Stimulated activated CD8-positive, alpha-beta memory T cell treated with anti-CD3 and anti-CD28 coated beads, Interleukin-15, amount 100 ng/mL, for 24 hours (primary cell): ENCODE results near the gene RBFA.

Source experiments
- DNase-seq: peaks from one replicate; pipeline ENCODE4 v3.0.0-alpha.2; 2020; ENCODE audit warnings: low read depth

The RBFA gene

DNA sequence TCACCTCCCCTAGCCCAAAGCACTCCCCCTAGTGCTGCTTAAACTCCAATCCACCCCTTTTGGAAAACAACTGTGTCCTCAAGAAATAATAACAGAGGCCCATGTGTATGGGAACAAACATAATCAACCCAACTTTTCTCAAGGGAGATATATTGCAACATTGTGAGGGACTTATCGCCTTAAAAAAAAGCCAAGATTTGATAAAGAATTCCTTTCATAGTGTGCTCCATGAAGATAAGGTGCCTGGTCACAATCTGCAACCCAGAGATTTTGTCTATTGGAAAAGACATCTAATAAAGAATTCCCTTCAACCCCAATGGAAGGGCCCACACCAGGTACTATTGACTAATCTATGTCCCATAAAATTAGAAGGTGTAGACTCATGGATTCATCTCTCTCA lies 4.5 kb upstream of the RBFA start:
- DNase-seq, result no peak

DNA sequence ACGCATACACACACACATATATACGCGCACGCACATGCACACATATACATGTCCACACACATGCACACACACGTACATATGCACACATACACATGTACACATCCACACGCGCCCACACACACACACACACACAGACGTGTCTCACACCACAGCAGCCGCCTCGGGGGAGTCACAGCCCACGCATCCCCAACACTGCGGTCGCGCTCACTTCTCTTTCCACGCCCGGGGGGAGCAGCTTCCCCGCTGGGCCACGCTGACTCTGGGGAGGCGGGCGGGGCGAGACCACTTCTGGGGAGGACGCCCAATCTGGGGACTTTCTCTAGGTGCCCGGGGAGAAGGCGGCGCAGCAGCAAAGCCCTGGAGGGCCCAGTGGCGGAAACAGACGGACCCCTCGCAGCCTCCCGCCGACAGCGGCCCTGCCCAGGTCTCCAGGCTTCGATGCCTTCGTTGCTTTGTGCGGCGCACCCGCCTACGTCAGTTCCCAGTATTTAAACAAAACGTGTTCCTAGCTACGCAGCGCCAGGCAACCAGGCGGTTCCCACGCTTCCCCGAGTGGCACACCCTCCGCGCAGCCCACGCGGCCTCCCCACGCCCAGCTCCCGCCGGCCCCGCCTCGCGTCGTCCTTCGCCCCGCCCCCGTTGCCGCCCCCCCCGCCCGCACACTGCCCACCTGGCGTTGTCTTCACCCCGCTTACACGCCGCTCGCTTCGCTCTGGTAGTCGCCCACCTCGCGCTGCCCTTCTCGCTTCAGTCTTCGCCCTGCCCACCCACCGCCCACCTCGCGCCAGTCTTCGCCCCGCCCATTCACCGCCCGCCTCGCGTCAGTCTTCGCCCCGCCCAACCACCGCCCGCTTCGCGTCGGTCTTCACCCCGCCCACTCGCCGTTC lies 810 bp upstream of the RBFA start:
- no peak for DNase-seq

DNA sequence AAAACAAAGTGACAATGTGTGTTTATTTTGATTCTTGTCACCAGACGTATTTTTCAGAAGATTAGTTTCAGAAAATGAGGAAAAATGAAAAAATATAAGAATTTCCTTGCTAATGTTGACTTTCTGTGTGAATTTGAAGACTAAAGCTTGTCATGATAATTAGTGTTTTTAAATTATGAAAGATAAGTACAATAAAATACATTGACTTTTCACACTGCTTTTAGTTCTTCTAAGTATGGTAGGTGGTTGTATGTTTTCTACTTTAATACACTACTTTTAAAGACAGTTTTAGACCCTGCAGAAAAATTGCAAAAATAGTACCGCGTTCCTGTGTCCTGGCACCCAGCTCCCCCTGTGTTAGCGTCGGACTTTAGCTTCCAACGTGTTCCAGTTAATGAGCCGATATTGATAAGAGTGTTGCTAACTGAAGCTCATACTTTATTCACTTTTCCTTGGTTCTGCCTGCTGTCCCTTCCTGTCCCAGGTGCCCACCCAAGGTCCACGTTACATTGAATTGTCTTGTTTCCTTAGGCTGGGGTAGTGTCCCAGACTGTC lies 695 bp downstream of the RBFA start:
- DNase-seq, result no peak

DNA sequence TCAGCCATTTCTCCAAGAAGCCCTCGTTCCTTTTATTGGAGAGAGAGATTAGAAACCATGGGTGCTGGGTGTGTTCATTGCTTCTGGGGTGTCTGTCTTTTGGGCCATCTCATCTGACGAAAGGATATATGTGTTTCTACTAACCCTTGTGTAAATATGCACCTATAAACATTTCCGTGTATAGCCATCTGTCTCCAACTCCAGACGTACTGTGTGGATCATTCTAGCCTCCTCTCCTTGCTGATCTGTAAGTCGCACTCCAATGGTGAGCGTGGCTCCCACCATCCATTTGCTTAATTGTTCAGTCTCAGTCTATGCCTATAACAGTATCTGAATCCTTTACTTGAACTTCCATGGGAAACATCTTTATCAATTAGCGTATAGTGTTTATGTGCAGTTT lies 1.8 kb downstream of the RBFA start:
- no peak for DNase-seq

DNA sequence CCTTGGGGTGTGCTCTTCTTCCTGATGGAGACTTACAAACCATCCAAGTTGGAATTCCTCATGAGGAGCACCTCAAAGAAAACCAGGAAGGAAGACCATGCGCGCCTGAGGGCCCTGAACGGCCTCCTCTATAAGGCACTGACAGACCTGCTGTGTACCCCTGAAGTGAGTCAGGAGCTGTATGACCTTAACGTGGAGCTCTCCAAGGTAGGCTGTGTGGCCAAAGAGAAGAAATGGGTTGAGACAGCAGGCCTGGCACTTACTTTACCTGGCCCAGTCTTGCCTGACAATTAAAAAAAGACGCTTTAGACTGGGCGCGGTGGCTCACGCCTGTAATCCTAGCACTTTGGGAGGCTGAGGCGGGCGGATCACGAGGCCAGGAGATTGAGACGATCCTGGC lies 3.1 kb downstream of the RBFA start:
- DNase-seq, result no peak

DNA sequence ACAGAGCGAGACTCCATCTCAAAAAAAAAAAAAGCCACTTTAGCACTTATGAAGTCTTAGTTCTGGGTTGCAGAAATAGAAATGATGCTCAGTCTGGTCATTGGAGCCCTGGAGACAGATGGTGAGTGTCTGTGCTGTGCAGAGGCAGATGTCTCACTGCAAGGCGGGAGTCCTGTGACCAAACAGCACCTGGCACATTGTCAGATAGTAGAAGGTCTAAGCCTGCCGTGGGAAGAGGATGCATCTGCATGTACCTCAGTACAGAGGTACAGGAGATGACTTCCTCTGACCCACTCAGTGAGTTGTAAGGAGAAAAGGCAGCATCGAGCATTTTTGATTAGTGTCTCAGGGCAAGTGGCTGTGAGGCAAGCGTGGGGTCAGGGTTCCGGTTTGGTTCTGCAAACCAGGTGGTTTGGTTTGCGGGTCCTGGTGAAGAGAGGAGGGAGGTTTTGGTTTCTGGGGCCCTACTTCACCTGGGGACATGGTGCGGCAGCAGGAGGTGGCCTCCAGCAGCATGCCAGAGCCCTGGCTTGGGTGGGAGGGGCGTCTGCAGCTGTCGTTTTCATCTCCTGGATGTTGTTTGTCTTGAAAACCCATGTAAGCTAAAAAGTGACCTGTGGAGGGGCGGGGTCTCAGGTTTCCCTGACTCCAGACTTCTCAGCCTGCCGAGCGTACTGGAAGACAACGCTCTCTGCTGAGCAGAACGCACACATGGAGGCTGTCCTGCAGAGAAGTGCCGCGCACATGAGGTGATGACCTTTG lies 3.8 kb downstream of the RBFA start:
- no peak for DNase-seq

DNA sequence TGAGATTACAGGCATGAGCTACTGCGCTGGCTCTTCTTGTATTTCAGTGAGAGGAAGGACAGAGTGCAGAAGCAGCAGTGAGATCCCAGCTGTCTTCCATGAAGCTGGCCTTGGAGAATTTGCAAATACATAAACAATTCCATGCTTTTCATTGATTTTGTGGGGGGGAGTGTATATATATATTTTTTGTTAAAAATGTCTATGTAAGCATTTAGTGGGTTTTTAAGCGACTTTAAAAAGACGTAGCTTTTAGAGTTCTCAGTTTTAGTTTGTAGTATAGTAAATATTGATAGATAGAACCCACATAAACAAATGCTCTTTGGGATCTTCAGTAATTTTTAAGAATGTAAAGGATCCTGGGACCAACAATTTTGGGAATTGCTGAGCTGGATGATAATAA lies 6.3 kb downstream of the RBFA start:
- no peak for DNase-seq

DNA sequence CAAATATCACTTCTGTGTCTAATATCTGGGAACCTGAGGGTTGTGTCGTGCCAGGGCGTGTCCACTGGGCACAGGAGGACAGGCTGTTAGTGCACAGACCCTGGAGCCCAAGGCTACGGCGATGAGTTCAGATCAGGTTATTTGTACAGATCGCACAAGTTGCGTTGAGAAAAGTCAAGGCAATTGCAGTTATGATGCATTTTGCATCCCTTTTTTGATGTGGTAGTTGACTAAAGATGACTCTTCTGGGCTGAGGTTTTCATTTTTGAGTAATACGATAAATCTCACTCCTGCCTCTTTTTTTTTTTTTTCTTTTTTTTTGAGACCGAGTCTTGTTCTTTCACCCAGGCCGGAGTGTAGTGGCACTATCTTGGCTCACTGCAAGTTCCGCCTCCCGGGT lies 7.2 kb downstream of the RBFA start:
- DNase-seq, result no peak

DNA sequence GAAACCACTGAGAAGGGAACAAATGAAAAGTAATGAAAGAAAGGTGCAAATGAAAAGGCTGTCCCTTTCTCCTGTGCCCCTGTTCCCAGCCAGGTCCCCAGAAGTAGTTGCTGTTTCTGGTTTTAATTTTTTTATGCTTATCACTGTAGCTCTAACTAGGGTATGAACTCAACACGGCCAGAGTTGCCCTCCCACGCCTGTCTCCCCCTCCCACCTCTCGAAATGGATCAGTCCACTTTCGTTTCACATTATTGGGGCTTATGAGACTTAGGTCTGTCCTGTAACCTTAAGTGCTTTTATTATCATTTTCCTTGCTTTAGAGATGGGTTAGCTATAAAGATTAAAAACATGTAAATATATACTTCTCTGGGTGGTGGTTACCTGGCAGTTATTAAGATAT lies 8.6 kb downstream of the RBFA start:
- DNase-seq, result no peak

DNA sequence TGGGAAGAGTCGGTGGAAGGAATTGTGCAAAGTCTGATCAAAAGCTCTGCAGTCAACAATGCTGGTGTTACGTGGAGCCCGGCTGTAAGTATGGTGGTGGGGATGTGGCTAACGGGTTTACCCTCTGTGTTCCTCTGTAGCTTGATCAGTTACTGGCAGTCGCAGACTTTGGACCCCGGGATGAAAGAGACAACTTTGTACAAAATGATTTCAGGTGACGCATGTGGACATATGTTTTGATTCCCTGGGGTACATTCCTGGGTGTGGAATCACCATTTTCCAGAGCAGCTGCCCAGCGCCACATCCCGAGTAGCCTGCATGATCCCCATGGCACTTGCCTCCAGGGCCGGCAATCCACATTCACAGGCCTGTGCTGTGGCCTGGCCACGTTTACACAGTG lies 9.8 kb downstream of the RBFA start:
- DNase-seq, result no peak

DNA sequence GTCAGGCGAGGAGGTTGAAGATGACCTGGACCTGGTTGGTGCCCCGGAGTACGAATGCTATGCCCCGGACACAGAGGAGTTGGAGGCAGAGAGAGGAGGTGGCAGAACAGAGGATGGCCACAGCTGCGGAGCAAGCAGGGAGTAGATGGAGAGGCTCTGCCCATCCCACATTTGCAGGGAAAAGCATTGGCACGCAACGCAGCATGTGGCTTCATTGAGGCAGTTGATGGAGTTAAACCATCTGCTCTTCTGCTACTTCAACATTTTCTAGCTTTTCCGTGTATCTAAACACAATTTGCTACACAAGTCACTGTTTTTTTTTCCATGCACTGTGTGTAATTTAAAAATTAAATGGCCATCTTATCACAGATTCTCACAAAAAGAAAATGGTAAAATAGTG lies 11.8 kb downstream of the RBFA start:
- no peak for DNase-seq

DNA sequence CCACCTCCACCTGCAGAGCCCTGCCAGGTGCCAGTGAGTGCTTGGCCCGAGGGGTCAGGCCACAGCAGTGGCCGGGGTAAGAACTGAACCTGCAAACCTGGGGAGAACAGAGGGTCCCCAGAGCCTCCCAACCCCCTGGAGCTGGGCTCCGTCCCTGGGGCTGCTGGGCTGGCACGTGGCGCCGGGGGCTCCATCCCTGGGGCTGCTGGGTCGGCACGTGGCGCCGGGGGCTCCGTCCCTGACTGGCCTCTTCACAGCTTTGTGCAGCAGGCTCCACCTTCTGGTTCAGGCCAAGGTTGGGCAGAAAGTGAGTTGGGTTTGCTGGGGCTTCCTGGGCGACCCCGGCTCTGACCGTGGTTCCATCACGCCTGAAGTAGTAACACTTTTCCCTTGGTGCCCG lies 12.2 kb downstream of the RBFA start:
- DNase-seq, result no peak

DNA sequence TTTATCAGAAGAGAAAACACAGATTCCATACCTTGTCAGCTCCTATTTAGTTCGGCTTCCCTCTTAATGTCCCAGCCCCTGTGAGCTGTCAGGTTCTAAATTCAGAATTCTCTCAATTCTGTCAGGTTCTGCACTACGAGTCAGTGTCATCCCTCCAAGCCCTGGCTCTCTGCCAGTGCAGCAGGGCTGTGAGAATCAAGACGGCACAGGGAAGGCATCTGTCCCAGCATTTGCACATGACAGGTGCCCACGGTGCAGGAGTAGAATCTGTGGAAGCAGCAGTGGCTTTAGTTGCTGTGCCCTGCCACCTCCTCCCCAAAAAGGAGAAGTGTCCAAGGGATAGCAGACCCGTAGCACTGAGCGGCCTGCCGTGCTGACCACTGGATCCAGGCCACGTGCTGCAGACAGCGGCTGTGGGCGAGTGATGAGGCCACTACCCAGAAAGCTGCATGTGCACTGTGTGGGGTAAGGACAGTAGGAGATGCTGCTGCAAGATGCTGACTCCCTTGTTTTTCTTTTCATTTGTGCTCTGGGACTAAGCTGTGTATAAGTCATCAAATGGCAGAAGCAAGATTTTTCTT lies 12.8 kb downstream of the RBFA start:
- DNase-seq, result no peak

DNA sequence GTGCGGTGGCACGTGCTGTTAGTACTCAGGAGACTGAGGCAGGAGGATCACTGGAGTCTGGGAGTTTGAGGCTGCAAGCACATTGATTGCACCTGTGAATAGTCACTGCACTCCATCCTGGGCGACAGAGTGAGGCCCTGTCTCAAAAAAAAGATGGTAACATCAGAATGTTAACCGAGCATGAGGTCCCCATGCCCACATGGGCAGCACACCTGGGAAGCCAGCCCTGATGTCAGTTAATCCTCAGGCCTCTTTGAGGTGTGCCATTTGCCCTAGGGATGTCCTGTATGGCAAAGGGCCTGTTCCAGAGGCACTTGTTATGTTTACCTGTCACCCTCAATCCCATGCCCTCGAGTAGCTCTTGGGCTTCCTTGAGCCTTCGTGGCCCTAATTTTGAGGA lies 16.6 kb downstream of the RBFA start:
- DNase-seq, result no peak

DNA sequence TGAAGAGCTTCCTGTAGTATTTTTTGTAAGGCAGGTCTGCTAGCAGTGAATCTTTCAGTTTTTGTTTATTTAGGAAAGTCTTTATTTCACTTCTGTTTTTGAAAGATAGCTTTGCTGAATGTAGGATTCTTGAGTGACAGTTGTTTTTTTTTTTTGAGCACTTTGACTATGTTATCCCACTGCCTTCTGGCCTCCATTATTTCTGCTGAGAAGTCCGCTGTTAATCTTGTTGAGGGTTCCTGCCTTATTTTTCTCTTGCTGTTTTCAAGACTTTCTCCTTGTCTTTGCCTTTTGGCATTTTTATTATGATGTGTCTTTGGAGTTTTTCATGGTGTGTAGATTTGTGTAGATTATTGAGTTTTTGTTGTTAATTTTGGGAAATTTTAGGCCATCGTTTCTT lies 21.9 kb downstream of the RBFA start:
- no peak for DNase-seq

DNA sequence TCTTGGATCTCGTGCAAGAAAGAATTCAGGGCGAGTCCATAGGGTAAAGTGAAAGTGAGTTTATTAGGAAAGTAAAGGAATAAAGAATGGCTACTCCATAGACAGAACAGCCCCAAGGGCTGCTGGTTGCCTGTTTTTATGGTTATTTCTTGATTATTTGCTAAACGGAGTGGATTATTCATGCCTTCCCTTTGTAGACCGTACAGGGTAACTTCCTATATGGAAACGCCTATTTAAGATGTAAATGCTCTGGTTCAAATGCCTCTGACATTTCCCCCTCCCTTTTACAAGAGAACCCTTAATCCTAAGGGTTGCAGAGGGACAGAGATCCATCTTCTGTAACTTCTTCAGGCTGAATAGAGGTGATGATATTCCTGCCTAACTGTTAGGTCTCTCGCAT lies 25.7 kb downstream of the RBFA start:
- no peak for DNase-seq

DNA sequence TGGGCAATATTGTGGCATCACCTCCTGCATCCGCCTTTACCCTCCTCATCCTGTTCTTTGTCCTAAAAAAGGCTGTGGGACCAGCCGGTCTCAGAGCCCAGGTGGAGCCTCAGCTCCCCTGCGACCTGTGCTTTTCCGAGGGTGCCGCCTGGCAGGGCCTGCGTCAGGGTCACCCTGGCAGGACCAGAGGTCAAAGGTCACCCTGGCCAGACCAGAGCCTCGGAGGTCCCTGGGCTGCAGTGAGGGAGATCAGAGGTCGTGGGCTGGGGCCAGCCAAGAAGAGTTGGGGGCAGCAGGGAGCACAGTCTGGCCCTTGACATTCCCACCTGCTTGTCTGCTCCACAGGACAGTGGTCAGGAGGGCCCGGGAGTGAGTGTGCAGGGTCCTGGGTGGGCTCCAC lies 31.5 kb downstream of the RBFA start:
- DNase-seq, result no peak

DNA sequence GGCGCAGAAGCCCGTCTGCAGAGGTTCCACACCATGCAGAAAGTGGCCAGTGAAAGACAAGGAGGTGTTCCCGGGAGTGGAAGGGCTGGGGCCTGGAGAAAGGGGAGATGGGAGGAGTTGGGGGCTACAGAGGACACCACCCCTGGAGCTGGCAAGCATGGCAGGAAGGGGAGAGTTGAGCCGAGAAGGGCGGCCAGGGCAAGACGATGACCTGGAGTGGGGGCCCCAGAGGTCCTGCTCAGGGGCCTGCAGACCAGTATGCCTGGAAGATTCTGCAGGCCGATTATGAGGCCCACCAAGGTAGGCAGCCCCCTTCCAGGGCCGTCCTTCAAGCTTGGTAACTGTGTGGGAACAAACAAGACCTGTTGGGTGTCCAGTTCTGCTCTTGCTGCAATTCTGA lies 33.1 kb downstream of the RBFA start:
- DNase-seq, result no peak

DNA sequence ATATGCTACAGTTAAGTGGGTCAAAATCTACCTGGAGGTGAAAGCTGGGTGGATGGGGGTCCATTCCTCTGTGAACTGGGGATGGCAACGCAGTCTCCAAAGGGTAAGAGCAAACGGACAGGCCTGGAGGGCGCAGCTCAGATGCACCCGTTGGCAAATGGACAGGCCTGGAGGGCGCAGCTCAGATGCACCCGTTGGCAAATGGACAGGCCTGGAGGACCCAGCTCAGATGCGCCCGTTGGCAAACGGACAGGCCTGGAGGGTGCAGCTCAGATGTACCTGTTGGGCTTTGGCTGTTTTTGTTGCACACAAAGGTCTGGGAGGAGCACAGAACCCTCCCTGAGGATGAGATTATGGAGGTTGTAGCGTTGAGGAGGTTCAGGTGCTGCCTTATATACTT lies 33.7 kb downstream of the RBFA start:
- DNase-seq, result no peak

DNA sequence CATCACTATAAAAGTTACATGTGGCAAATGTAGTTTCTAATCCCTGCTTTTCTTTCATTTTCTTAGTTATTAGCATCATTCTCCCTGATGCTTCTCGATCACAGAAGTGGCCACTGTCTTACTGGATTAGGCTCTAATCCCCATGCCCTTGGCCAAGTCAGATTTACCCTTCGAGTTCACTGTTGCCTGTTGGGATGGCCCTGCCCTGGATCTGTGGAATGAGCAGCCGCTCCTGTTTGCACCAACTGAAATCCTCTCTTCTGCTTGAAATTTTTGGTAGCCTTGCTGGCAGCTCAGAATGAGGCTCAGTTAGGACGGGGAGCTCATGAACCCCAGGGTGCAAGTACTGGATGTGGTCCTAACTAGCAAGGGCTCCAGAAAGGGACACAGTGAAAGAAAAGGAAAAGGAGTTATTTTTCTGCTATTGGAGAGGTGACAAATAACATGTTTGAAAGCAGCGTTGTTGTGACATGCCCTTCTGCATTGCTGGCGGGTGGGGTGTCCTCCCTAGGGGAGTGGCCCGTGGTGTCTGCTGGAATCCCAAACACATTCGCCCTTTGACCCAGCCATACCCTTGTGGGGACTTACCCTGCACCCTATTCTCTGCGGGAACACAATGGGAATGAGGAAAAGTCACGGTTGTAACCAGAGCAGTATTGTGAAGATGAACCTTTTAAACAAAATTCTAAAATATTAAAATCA lies 34.5 kb downstream of the RBFA start:
- DNase-seq, result no peak

DNA sequence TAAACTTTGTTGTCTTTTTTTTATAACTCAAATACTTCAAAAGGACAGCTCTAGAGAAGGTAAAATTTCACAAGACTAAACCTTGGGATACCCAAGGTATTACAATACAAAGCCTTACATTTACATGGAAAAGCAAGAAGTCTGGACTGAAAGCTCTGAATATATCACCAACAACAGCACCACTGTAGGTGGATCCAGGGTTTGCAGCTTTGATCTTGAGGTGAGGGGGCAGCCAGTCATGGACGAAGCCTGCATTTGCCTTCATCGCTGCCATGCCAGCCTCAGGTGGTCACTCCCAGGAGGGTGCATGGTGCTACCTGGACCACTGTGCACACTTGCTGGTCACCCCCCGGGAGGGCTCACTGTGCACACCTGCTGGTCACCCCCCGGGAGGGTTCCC lies 36.6 kb downstream of the RBFA start:
- DNase-seq, result no peak

DNA sequence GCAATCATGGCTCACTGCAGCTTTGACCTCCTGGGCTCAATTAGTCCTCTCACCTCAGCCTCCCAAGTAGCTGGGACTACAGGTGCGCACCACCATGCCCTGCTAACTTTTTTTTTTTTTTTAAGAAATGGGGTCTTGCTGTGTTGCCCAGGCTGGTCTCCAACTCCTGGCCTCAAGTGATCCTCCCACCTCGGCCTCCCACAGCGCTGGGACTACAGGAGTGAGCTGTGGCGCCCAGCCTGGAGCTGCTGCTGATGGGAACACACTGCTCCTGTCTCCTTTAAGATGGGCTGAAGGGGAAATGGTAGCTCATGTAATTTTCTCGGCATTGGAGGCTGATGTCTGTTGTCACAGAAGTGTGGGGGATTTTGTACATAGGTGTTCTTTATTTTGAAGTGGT lies 39.9 kb downstream of the RBFA start:
- DNase-seq, result no peak
